Endothelial cell of umbilical vein (primary cell): ENCODE results near the gene CDYL. TPM values are rescaled to one million over a fixed set of nuclear protein-coding genes. Genes with fewer than 3 reads are reported as not detected.

Source experiments
- BruUV-seq: library from RNA; stranded (reverse); fragments of 400-500 nt; replicated peaks from 2 replicates; lab custom pipeline; 2021; lab: Mats Ljungman, UMichigan
- CTCF ChIA-PET: fragments of 300-600, 350-600 bp; sonication (Branson Sonifier 250); formaldehyde crosslinking; loops from one replicate; lab custom pipeline; 2021; ENCODE audit warnings: antibody characterized with exemption, inconsistent platforms; lab: Charles Lee
- POLR2A ChIA-PET: fragments of 300-600, 350-600 bp; sonication (Branson Sonifier 250); formaldehyde crosslinking; loops from one replicate; lab custom pipeline; 2021; ENCODE audit warnings: antibody characterized with exemption, inconsistent platforms; lab: Charles Lee
- DNase-seq: peaks from one replicate; pipeline ENCODE4 v3.0.0-alpha.2; 2011; ENCODE audit warnings: low read depth, low spot score
- FAIRE-seq: peaks from 2 replicates; lab custom pipeline; 2011; peaks lifted over from hg19 to GRCh38; lab: Jason Lieb, UNC
- H2AFZ ChIP-seq: 2 replicates; pipeline ENCODE4 v1.6.0; 2012; ENCODE audit warnings: low read depth, low read length, control low read depth, inconsistent platforms
- H3K27ac ChIP-seq: 2 replicates; pipeline ENCODE4 v1.5.1; 2011; ENCODE audit warnings: low read depth, mild to moderate bottlenecking, control low read depth, low read length, moderate library complexity; ENCODE audit not compliant: insufficient read depth
- H3K27me3 ChIP-seq, 2 experiments: 2 replicates each; pipeline versions ENCODE4 v1.6.0 to v1.6.1; 2011; ENCODE audit warnings: low read length in 2 of 2, mixed read lengths in 1 of 2; ENCODE audit not compliant: control insufficient read depth in 2 of 2, insufficient read depth in 2 of 2
- H3K36me3 ChIP-seq, 2 experiments: 2 replicates in 1 of 2; 3 replicates in 1 of 2; pipeline ENCODE4 v1.5.1; 2011; ENCODE audit warnings: low read length in 2 of 2, mild to moderate bottlenecking in 1 of 2, moderate library complexity in 1 of 2; ENCODE audit not compliant: control insufficient read depth in 2 of 2, insufficient read depth in 2 of 2; ENCODE audit errors: extremely low read depth in 1 of 2
- H3K4me1 ChIP-seq: 3 replicates; pipeline ENCODE4 v1.5.1; 2011; ENCODE audit warnings: mild to moderate bottlenecking, low read length; ENCODE audit not compliant: control insufficient read depth, insufficient read depth; ENCODE audit errors: extremely low read depth
- H3K4me2 ChIP-seq: 2 replicates; pipeline ENCODE4 v1.6.1; 2011; ENCODE audit warnings: low read length, control low read depth, mixed read lengths; ENCODE audit not compliant: insufficient read depth
- H3K4me3 ChIP-seq, 3 experiments: fragments of 200-600 bp in 1 of 3; sonication (generic), shearing (Covaris generic) in 1 of 3; replicated peaks in 1 of 3; 2 replicates each; pipeline ENCODE4 v1.5.1; 2011 to 2016; ENCODE audit warnings: control low read depth in 3 of 3, low read length in 3 of 3, mild to moderate bottlenecking in 2 of 3, inconsistent platforms in 1 of 3, low read depth in 1 of 3, moderate library complexity in 1 of 3; ENCODE audit not compliant: insufficient read depth in 1 of 3
- H3K79me2 ChIP-seq: 2 replicates; pipeline ENCODE4 v1.6.0; 2012; ENCODE audit warnings: low read length, inconsistent platforms; ENCODE audit not compliant: control insufficient read depth, insufficient read depth
- H3K9ac ChIP-seq: replicated peaks from 2 replicates; pipeline ENCODE3; 2011; ENCODE audit warnings: low read length, control low read depth; ENCODE audit not compliant: insufficient read depth; ENCODE audit errors: extremely low read depth
- H3K9me1 ChIP-seq: replicated peaks from 3 replicates; pipeline ENCODE4 v1.6.0; 2011; ENCODE audit warnings: mild to moderate bottlenecking, low read length; ENCODE audit not compliant: control insufficient read depth, insufficient read depth; ENCODE audit errors: extremely low read depth
- H3K9me3 ChIP-seq: replicated peaks from 2 replicates; pipeline ENCODE4 v1.5.1; 2012; ENCODE audit warnings: low read length, inconsistent platforms; ENCODE audit not compliant: control insufficient read depth, insufficient read depth
- H4K20me1 ChIP-seq: replicated peaks from 2 replicates; pipeline ENCODE3; 2011; ENCODE audit warnings: mild to moderate bottlenecking, low read length; ENCODE audit not compliant: control insufficient read depth, insufficient read depth; ENCODE audit errors: extremely low read depth
- EZH2 ChIP-seq: IDR thresholded peaks from 2 replicates; pipeline ENCODE4 v1.6.1; 2012; ENCODE audit warnings: borderline replicate concordance, low read depth, mild to moderate bottlenecking, moderate library complexity, low read length, inconsistent platforms; ENCODE audit not compliant: severe bottlenecking
- FOS ChIP-seq: IDR thresholded peaks from 2 replicates; pipeline ENCODE4 v1.6.1; 2011; ENCODE audit warnings: mild to moderate bottlenecking, low read length, moderate library complexity, borderline replicate concordance; ENCODE audit not compliant: insufficient read depth
- GATA2 ChIP-seq: IDR thresholded peaks from 2 replicates; pipeline ENCODE4 v1.7.0; 2011; ENCODE audit warnings: low read depth, mild to moderate bottlenecking, moderate library complexity, mixed read lengths, low read length; ENCODE audit not compliant: insufficient read length, insufficient read depth
- JUN ChIP-seq: IDR thresholded peaks from 2 replicates; pipeline ENCODE4 v1.6.1; 2011; ENCODE audit warnings: borderline replicate concordance, low read depth; ENCODE audit not compliant: insufficient read length, insufficient read depth
- MAX ChIP-seq: IDR thresholded peaks from 2 replicates; pipeline ENCODE4 v1.6.1; 2011; ENCODE audit not compliant: insufficient read depth, insufficient read length
- MYC ChIP-seq: IDR thresholded peaks from one replicate; pipeline ENCODE4 v1.6.1; 2011; ENCODE audit warnings: mild to moderate bottlenecking, low read depth, low read length
- POLR2A ChIP-seq: IDR thresholded peaks from 2 replicates; pipeline ENCODE4 v1.6.1; 2012; ENCODE audit warnings: low read depth, mild to moderate bottlenecking, control low read depth, low read length
- POLR2AphosphoS5 ChIP-seq: IDR thresholded peaks from 2 replicates; pipeline ENCODE4 v1.6.1; 2012; ENCODE audit warnings: low read depth, mild to moderate bottlenecking, control low read depth, low read length, moderate library complexity; ENCODE audit not compliant: insufficient read depth
- dilution Hi-C: fragments of 300-500 bp; cut with MboI; formaldehyde crosslinking; loops from one replicate; pipeline ENCODE4 v1.15.0; 2019; ENCODE audit warnings: low sequenced_read_pairs; ENCODE audit not compliant: extremely low pct_ligation_motif_present
- intact Hi-C: fragments of 100-400 bp; cut with micrococcal nuclease; formaldehyde crosslinking; loops from one replicate; pipeline ENCODE4 v1.10.0; 2022
- polyA plus RNA-seq, 4 experiments: library from polyadenylated mRNA; depleted of rRNA in 3 of 4; stranded (reverse) in 3 of 4; unstranded in 1 of 4; fragments of >200 nt; gene quantifications; 2 replicates each; pipeline versions ENCODE4 v1.2.1 to v1.2.3, GENCODE V29; 2011 to 2012; ENCODE audit warnings: missing spikeins in 1 of 4
- total RNA-seq: library from RNA; stranded (reverse); gene quantifications from 2 replicates; pipeline ENCODE4 v1.2.3, GENCODE V29; 2021

CDYL gene
- total and polyA plus RNA-seq, 2 donors (not counting 3 experiments of a cell fraction or from before 2014, with no cell fraction given), result 10.2 to 35.6 TPM

- no peaks in the 10 kb centered on the region for H3K4me1 ChIP-seq
- ChIA-PET CTCF (no interaction called here), POLR2A (no interaction called here)
- H3K79me2 ChIP-seq, result peaks cover 2% of the 10 kb centered on the region
- peak; percentile 12 for DNase-seq
- no peaks in the 10 kb centered on the region for H3K9me1 ChIP-seq
- no peaks in the 10 kb centered on the region for H4K20me1 ChIP-seq
- no TSS peak for BruUV-seq
- H3K9ac ChIP-seq, result no peak overlapping the region
- no peaks in the 10 kb centered on the region for H3K9me3 ChIP-seq
- no peak overlapping the region for H3K4me3 ChIP-seq
- no peaks in the 10 kb centered on the region for H3K27me3 ChIP-seq
- no peak overlapping the region for H2AFZ ChIP-seq
- dilution Hi-C loops (no loop called here), intact Hi-C loops (no loop called here)
- peaks cover 0 to 2% of the 10 kb centered on the region in 2 experiments for H3K36me3 ChIP-seq
- H3K27ac ChIP-seq, result no peak overlapping the region
- TF ChIP-seq MYC (no peak), POLR2AphosphoS5 (no peak), FOS (no peak), POLR2A (no peak), GATA2 (no peak), EZH2 (no peak), MAX (no peak), JUN (no peak)
- no peak for FAIRE-seq
- peak overlapping the region; percentile 45 for H3K4me2 ChIP-seq
Measured at GRCh38 chr6:4906293-4907276, 130.4 kb downstream of the CDYL start.
